ENCODE results near the gene ANKMY1. TPM values are rescaled to one million over a fixed set of nuclear protein-coding genes. Genes with fewer than 3 reads are reported as not detected.

The ANKMY1 gene
- total RNA-seq, 4 donors from 2014 or later = 11.7 to 30.5 (median 15.3) TPM

GRCh38 chr2:240603081-240603835 is 45.5 kb upstream of the ANKMY1 start:
- TF ChIP-seq CTCF (IDR thresholded peaks at IDR 0.05; ENCODE audit: low read depth) = no peak

- no peak for TF ChIP-seq CTCF (IDR thresholded peaks at IDR 0.05; ENCODE audit: low read depth)
Measured at GRCh38 chr2:240602266-240603050, 44.7 kb upstream of the ANKMY1 start.

- no peak for TF ChIP-seq CTCF (IDR thresholded peaks at IDR 0.05; ENCODE audit: low read depth)
Measured at GRCh38 chr2:240601831-240602160, 44.0 kb upstream of the ANKMY1 start.

GRCh38 chr2:240601061-240601830 is 43.5 kb upstream of the ANKMY1 start:
- no peak for TF ChIP-seq CTCF (IDR thresholded peaks at IDR 0.05; ENCODE audit: low read depth)

GRCh38 chr2:240600451-240600961 is 42.7 kb upstream of the ANKMY1 start:
- TF ChIP-seq CTCF (IDR thresholded peaks at IDR 0.05; ENCODE audit: low read depth) = no peak

- TF ChIP-seq CTCF (IDR thresholded peaks at IDR 0.05; ENCODE audit: low read depth) = no peak
Measured at GRCh38 chr2:240599141-240599583, 41.4 kb upstream of the ANKMY1 start.
